SK-N-SH (cell line): ENCODE results near the gene RNLS.

ENCODE experiments used
- EP300 ChIP-seq, 2 experiments: IDR thresholded peaks; 2 replicates each; pipeline versions ENCODE4 v1.4.0 to v1.6.1; 2012; ENCODE audit warnings: borderline replicate concordance in 1 of 2, low read depth in 1 of 2, low read length in 1 of 2
- EZH2phosphoT487 ChIP-seq: fragments of 200-600 bp; sonication (generic); IDR thresholded peaks from 2 replicates; pipeline ENCODE4 v1.6.1; 2017; ENCODE audit warnings: low read depth, mixed run types, mild to moderate bottlenecking, antibody characterized with exemption, moderate library complexity, borderline replicate concordance
- FOXJ3 ChIP-seq: sonication (generic); formaldehyde crosslinking; IDR thresholded peaks from 2 replicates; pipeline ENCODE4 v1.5.1; 2020; ENCODE audit warnings: mild to moderate bottlenecking, missing genetic modification reagents
- FOXM1 ChIP-seq: IDR thresholded peaks from 2 replicates; pipeline ENCODE4 v1.4.0; 2012; ENCODE audit warnings: low read depth, mild to moderate bottlenecking
- GABPA ChIP-seq: IDR thresholded peaks from 2 replicates; pipeline ENCODE4 v1.4.0; 2012; ENCODE audit warnings: low read depth, mild to moderate bottlenecking
- SMC3 ChIP-seq: IDR thresholded peaks from 2 replicates; pipeline ENCODE4 v1.6.1; 2012; ENCODE audit warnings: low read depth, low read length, improper control_type of control experiment
- TAF1 ChIP-seq: IDR thresholded peaks from 2 replicates; pipeline ENCODE4 v1.6.1; 2012; ENCODE audit warnings: low read depth, mild to moderate bottlenecking, low read length, moderate library complexity, borderline replicate concordance
- TEAD4 ChIP-seq: IDR thresholded peaks from 2 replicates; pipeline ENCODE4 v1.4.0; 2012; ENCODE audit warnings: mild to moderate bottlenecking, borderline replicate concordance; ENCODE audit not compliant: insufficient read depth
- TF ChIP-seq, protein P1 (sequence below): fragments of 200-600 bp; sonication (generic); IDR thresholded peaks from 2 replicates; pipeline ENCODE4 v1.6.1; 2017; ENCODE audit warnings: antibody characterized with exemption, mild to moderate bottlenecking, moderate library complexity
- TF ChIP-seq, protein P2 (sequence below): IDR thresholded peaks from 2 replicates; pipeline ENCODE4 v1.6.1; 2012; ENCODE audit warnings: mild to moderate bottlenecking, low read depth, low read length, moderate library complexity
- TF ChIP-seq, protein P3 (sequence below): fragments of 150-350 bp; IDR thresholded peaks from 2 replicates; pipeline ENCODE4 v1.6.1; 2017; ENCODE audit warnings: antibody characterized with exemption, low read length, low read depth, borderline replicate concordance

DNA sequence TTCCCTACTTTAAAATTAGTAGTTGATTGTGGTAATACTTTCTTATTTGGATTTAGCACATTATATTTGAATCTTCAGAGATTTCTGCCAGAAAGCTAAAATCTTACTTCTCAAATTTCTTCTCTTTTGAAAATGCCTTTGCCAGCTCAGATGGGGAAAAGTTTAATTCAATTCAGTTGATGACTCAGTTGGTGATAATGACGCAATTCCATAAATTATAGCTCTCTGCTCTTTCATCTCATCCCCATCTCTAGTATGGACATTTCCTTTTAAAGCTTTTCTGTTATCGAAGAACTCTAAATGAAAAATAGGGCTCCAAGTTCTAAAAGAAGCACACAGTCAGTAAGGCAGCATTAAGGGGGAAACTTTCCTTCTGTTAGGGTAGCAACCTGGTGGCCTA, 25.5 kb downstream of the RNLS start:
- TF ChIP-seq, protein P1, sequence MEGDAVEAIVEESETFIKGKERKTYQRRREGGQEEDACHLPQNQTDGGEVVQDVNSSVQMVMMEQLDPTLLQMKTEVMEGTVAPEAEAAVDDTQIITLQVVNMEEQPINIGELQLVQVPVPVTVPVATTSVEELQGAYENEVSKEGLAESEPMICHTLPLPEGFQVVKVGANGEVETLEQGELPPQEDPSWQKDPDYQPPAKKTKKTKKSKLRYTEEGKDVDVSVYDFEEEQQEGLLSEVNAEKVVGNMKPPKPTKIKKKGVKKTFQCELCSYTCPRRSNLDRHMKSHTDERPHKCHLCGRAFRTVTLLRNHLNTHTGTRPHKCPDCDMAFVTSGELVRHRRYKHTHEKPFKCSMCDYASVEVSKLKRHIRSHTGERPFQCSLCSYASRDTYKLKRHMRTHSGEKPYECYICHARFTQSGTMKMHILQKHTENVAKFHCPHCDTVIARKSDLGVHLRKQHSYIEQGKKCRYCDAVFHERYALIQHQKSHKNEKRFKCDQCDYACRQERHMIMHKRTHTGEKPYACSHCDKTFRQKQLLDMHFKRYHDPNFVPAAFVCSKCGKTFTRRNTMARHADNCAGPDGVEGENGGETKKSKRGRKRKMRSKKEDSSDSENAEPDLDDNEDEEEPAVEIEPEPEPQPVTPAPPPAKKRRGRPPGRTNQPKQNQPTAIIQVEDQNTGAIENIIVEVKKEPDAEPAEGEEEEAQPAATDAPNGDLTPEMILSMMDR, result no peak
- no peak for TF ChIP-seq GABPA
- TF ChIP-seq TEAD4, result 0 out of 2 replicates have a peak, but pooled peaks have one; percentile 31
- TF ChIP-seq, protein P2, sequence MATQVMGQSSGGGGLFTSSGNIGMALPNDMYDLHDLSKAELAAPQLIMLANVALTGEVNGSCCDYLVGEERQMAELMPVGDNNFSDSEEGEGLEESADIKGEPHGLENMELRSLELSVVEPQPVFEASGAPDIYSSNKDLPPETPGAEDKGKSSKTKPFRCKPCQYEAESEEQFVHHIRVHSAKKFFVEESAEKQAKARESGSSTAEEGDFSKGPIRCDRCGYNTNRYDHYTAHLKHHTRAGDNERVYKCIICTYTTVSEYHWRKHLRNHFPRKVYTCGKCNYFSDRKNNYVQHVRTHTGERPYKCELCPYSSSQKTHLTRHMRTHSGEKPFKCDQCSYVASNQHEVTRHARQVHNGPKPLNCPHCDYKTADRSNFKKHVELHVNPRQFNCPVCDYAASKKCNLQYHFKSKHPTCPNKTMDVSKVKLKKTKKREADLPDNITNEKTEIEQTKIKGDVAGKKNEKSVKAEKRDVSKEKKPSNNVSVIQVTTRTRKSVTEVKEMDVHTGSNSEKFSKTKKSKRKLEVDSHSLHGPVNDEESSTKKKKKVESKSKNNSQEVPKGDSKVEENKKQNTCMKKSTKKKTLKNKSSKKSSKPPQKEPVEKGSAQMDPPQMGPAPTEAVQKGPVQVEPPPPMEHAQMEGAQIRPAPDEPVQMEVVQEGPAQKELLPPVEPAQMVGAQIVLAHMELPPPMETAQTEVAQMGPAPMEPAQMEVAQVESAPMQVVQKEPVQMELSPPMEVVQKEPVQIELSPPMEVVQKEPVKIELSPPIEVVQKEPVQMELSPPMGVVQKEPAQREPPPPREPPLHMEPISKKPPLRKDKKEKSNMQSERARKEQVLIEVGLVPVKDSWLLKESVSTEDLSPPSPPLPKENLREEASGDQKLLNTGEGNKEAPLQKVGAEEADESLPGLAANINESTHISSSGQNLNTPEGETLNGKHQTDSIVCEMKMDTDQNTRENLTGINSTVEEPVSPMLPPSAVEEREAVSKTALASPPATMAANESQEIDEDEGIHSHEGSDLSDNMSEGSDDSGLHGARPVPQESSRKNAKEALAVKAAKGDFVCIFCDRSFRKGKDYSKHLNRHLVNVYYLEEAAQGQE, result no peak
- TF ChIP-seq FOXM1, result no peak
- TF ChIP-seq EZH2phosphoT487, result no peak
- TF ChIP-seq TAF1, result no peak
- TF ChIP-seq, protein P3, sequence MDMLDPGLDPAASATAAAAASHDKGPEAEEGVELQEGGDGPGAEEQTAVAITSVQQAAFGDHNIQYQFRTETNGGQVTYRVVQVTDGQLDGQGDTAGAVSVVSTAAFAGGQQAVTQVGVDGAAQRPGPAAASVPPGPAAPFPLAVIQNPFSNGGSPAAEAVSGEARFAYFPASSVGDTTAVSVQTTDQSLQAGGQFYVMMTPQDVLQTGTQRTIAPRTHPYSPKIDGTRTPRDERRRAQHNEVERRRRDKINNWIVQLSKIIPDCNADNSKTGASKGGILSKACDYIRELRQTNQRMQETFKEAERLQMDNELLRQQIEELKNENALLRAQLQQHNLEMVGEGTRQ, result no peak
- no peak for TF ChIP-seq SMC3
- peak in 1 of 2 experiments; percentile 79; a peak in 2 of 4 replicates for TF ChIP-seq EP300 (IDR thresholded peaks at IDR 0.05; ENCODE audit: borderline replicate concordance in 1 of 2, low read depth in 1 of 2, low read length in 1 of 2)
- TF ChIP-seq FOXJ3 (CRISPR knock-in tag), result no peak
